NCI-H446 (cell line): ENCODE measurements around the gene FOXE3.
"Not testable (repeated sequence)": the region's sequence is repeated elsewhere in the genome, so short reads cannot be mapped to it uniquely, and the experiment has no call there.

Experiments used
- DNase-seq, 2 experiments: peaks; one replicate each; lab custom pipeline; 2025; lab: John Stamatoyannopoulos, UW

The FOXE3 gene

DNA sequence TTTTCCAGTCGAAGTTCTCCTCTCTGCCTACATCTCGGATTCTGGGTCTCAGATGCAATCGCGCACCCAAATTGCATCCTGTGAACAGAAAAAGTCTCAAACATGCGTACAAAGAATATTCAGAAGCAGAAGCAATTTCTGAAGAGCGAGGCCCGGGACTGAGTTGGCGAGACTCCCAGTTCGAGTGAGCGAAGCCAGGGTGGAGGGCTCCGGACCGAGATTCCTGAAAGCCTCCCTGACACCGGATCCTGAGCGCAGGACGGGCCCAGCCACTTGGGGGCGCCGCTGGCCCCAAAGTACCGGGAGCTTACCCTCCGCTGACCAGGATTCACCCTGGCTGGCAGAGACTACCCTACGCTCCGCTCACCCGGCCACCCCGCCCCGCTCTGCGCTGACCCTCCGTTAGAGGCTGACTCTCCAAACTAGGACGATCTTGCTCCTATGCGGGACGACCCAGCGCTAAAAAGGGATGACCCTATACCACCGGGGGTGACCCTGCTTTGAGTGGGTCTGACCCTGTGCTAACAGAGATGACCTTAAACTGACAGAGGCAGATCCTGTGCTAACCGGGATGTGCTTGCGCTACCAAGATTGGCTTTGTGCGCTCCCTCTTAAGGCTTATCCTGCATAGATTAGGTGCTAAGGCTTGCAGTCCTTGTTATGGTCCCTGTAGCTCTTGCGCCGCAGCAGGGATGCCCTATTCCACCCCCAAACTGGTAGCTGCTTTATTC, 33.9 kb downstream of the FOXE3 start:
- DNase-seq: no peak

DNA sequence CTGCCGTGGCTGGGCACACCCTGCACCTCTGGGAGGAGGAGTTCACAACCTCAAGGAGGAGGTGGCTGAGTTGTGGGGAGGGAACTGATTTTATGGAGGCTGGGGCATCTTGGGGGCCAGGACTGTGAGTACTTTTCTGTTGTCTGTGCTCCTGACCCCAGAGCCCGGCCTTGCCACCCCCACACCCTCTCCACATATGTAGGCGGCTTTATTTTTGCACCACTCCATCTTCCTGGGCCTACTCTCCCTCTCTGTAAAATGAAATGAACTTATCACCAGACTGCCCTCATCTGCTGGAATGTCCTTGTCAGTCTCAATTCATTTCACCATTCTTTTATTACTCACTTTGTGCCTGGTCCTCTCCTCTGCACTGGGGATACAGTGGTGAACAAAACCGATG, 34.5 kb downstream of the FOXE3 start:
- DNase-seq: no peak

DNA sequence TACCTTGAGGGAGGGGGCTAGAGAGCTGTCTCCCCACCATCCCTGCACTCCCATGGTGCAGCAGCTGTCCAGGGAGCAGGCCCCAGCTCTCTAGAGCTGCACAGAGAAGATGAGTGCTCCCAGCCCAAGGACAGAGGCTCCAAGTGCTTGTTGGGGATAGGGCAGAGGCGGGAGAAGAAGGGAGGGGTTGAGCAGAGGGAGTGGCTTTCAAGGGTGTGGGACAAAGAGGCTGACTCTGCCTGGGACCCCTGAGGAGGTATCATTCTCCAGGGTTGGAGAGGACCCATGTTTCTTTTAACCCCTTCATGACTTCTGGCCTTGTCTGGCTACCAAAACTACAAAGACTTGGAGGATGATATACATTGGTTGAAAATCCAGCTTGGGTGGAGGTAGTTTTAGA, 36.3 kb downstream of the FOXE3 start:
- DNase-seq: no peak

DNA sequence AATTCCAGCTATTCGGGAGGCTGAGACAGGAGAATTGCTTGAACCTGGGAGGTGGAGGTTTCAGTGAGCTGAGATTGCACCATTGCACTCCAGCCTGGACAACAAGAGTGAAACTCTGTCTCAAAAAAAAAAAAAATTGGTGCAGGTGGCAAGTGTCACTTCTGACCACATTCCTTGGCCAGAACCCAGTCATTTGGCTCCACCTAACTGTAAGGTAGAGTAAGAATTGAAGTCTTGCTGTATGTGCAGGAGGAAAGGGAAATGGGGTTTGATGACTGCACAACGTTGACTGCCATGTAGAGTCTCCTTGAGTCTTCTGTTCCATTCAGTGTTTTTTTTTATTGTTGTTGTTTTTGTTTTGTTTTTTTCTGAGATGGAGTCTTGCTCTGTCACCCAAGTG, 37.8 kb downstream of the FOXE3 start:
- not testable (repeated sequence) for DNase-seq

GRCh38 chr1:47456250-47456649, 40.2 kb downstream of the FOXE3 start:
- no peak for DNase-seq

- DNase-seq: not testable (repeated sequence)
Measured at GRCh38 chr1:47457547-47457946, 41.5 kb downstream of the FOXE3 start.

DNA sequence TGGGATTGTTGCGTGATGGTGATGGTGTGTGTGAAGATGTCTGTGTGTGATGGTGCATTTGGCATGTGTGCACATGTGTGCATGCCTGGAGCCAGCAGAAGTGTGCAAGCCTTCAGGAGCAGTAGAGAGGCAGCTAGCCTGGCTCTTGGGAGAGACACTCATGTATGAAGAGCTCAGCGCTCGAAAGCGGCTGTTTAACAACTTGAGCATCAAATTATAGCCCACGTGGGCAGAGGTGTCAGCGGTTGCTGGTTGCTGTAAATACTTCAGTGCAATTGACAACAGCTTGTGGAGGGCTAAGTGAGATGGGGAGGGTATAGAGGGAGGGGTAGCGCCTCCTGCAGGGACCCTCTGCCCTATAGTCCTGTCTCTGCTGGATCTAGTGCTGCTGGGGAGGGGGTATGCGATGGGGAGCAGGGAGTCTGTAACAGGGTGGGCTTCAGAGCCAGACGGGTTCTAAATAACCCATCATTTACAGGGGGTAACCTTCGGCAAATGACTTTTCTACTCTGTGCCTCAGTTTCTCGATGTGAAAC, 43.2 kb downstream of the FOXE3 start:
- no peak for DNase-seq

DNA sequence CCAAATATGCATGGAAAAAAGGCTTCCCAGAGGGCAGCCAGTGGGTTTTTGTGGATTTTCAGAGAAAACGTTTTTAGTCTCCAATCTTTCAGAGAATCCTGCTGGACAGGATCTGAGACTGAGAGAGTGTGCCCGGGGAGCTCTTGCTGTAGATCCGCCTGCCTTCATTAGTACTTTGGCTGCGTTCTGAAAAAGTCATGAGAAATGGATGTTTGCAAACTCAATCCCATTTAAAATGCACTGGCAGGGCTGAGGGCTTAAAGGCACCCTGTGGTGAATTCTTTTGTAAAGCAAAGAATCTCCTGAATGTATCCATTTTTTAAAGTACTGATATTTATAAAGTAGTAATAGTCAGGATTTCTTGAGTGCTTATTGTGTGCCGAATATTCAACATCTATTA, 44.0 kb downstream of the FOXE3 start:
- DNase-seq: no peak

DNA sequence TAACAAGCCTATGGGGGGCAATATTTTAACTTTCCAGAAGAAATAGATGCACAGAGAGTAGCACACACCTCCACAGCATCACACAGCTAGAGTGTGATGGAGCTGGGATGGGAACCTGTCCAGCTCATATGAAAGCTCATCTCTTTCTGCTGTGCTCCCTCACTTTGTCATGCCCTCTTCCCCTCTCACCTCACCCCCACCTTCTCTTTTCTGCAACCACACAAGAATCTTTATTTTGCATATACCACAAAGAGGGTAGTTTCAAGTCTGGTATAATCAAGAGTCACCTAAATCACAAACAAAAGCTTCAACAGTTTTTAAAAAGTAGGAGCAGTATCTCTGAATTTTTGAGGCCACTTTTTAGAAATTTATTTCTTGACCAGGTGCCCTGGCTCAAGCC, 44.4 kb downstream of the FOXE3 start:
- no peak for DNase-seq

DNA sequence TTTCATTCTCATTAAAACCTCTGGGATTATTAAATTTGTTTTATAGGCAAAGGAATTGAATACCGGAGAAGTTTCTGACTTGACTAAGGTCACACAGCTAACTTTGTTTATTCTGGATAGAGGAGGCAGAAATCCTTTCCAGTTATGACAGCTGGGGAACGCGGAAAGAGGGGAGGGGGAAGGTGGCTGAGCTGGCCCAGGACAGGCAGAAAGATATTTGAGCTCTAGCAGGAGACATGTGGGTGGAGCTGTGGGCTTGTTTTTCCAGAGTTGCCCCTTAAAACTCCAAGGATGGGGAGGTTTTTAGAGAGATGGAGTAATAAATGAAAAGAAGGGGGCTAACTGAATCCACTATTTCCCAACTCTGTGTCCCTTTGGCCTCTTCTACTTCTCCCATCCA, 49.5 kb downstream of the FOXE3 start:
- no peak for DNase-seq
